WI38 (cell line): Measurements from ENCODE around the gene UBQLNL.

ENCODE experiments used
- H3K4me3 ChIP-seq: 2 replicates; pipeline ENCODE4 v1.5.1; 2011; ENCODE audit warnings: low read depth, mild to moderate bottlenecking, control low read depth, low read length
- CTCF ChIP-seq: IDR thresholded peaks from 2 replicates; pipeline ENCODE4 v1.5.1; 2012; ENCODE audit warnings: low read depth, mild to moderate bottlenecking, control low read depth, low read length

Gene UBQLNL

GRCh38 chr11:5516599-5516998 lies at the start of gene UBQLNL:
UBQLNL (minus strand) TSS chr11:5516699; CDS start chr11:5516441, 258 bp downstream.
- no peak within 1 kb of the TSS for H3K4me3 ChIP-seq
- TF ChIP-seq CTCF = no peak

- no peak overlapping the region for H3K4me3 ChIP-seq
- TF ChIP-seq CTCF = no peak
Measured at GRCh38 chr11:5564259-5565019, 47.9 kb upstream of the UBQLNL start.

- no peak overlapping the region for H3K4me3 ChIP-seq
- no peak for TF ChIP-seq CTCF
Measured at GRCh38 chr11:5557751-5558150, 41.3 kb upstream of the UBQLNL start.

GRCh38 chr11:5556596-5557188 lies 40.2 kb upstream of the UBQLNL start:
- no peak for TF ChIP-seq CTCF
- H3K4me3 ChIP-seq = no peak overlapping the region

GRCh38 chr11:5553343-5553742 lies 36.8 kb upstream of the UBQLNL start:
- TF ChIP-seq CTCF = no peak

GRCh38 chr11:5550440-5551095 lies 34.1 kb upstream of the UBQLNL start:
- no peak for TF ChIP-seq CTCF

More at GRCh38 chr11:5553343-5553742, 36.8 kb upstream of the UBQLNL start:
- H3K4me3 ChIP-seq = no peak overlapping the region

GRCh38 chr11:5548440-5548839 lies 31.9 kb upstream of the UBQLNL start, which contains the start of gene OR52H1:
OR52H1 (minus strand) TSS chr11:5548540; CDS start chr11:5545505, 3,035 bp downstream.
- no peak for TF ChIP-seq CTCF
- no peak within 1 kb of the TSS for H3K4me3 ChIP-seq

More at GRCh38 chr11:5550440-5551095, 34.1 kb upstream of the UBQLNL start:
- no peak overlapping the region for H3K4me3 ChIP-seq
